SK-N-SH treated with all-trans-retinoic acid at 6 μM for 48 hours (cell line): ENCODE measurements around the gene OCEL1.
"Not testable (repeated sequence)": the region's sequence is repeated elsewhere in the genome, so short reads cannot be mapped to it uniquely, and the experiment has no call there.

Experiments used
- ATAC-seq: fragments of 200-7000 bp; cut with Tn5 transposase; 3 replicates; pipeline ENCODE4 v1.9.1; 2020; ENCODE audit warnings: mild to moderate bottlenecking, moderate library complexity
- ARNTL ChIP-seq: fragments of 450-650 bp; formaldehyde crosslinking; IDR thresholded peaks from 2 replicates; pipeline ENCODE4 v1.5.0; 2020; ENCODE audit warnings: low read depth, mild to moderate bottlenecking, moderate library complexity, borderline replicate concordance
- BACH2 ChIP-seq: fragments of 250-450 bp; sonication (Bioruptor Pico); IDR thresholded peaks from 2 replicates; pipeline ENCODE4 v1.9.0; 2021; ENCODE audit warnings: mild to moderate bottlenecking, borderline replicate concordance
- CSDC2 ChIP-seq: fragments of 250-450 bp; sonication (Bioruptor Pico); IDR thresholded peaks from 2 replicates; pipeline ENCODE4 v1.5.0; 2020; ENCODE audit warnings: mild to moderate bottlenecking, moderate library complexity
- ESRRG ChIP-seq: fragments of 250-450 bp; sonication (Bioruptor Pico); IDR thresholded peaks from 2 replicates; pipeline ENCODE4 v1.6.1; 2021; ENCODE audit warnings: mild to moderate bottlenecking
- RARB ChIP-seq: fragments of 250-450 bp; sonication (Bioruptor Pico); IDR thresholded peaks from 2 replicates; pipeline ENCODE4 v1.8.0; 2021; ENCODE audit warnings: mild to moderate bottlenecking, moderate library complexity
- SNAI2 ChIP-seq: fragments of 250-450 bp; sonication (Bioruptor Pico); IDR thresholded peaks from 2 replicates; pipeline ENCODE4 v1.5.0; 2020; ENCODE audit warnings: mild to moderate bottlenecking, moderate library complexity
- TOX ChIP-seq: fragments of 250-450 bp; sonication (Bioruptor Pico); IDR thresholded peaks from 2 replicates; pipeline ENCODE4 v1.8.0; 2021; ENCODE audit warnings: mild to moderate bottlenecking, moderate library complexity, borderline replicate concordance
- ZFP3 ChIP-seq: fragments of 250-450 bp; sonication (Bioruptor Pico); IDR thresholded peaks from 2 replicates; pipeline ENCODE4 v1.5.0; 2020; ENCODE audit warnings: mild to moderate bottlenecking, moderate library complexity
- TF ChIP-seq, protein P1 (sequence below): fragments of 250-450 bp; sonication (Bioruptor Pico); IDR thresholded peaks from 2 replicates; pipeline ENCODE4 v1.5.0; 2020; ENCODE audit warnings: mild to moderate bottlenecking, moderate library complexity
- TF ChIP-seq, protein P2 (sequence below): fragments of 250-450 bp; sonication (Bioruptor Pico); IDR thresholded peaks from 2 replicates; pipeline ENCODE4 v1.8.0; 2021; ENCODE audit warnings: low read depth, mild to moderate bottlenecking, moderate library complexity, borderline replicate concordance
- TF ChIP-seq, protein P3 (sequence below): fragments of 250-450 bp; sonication (Bioruptor Pico); IDR thresholded peaks from 2 replicates; pipeline ENCODE4 v1.5.1; 2020; ENCODE audit warnings: low read depth, mild to moderate bottlenecking, moderate library complexity
- TF ChIP-seq, protein P4 (sequence below): fragments of 250-450 bp; sonication (Bioruptor Pico); IDR thresholded peaks from 2 replicates; pipeline ENCODE4 v1.5.1; 2021; ENCODE audit warnings: mild to moderate bottlenecking, moderate library complexity

Gene OCEL1

DNA sequence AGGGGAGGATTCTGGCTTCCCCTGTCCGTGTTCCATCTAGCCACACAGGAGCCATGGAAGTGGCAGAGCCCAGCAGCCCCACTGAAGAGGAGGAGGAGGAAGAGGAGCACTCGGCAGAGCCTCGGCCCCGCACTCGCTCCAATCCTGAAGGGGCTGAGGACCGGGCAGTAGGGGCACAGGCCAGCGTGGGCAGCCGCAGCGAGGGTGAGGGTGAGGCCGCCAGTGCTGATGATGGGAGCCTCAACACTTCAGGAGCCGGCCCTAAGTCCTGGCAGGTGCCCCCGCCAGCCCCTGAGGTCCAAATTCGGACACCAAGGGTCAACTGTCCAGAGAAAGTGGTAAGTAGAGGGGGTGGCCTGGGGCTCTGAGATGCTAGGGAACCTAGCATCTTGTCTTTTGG, 42.7 kb downstream of the OCEL1 start:
- ATAC-seq = no peak
- TF ChIP-seq, protein P1, sequence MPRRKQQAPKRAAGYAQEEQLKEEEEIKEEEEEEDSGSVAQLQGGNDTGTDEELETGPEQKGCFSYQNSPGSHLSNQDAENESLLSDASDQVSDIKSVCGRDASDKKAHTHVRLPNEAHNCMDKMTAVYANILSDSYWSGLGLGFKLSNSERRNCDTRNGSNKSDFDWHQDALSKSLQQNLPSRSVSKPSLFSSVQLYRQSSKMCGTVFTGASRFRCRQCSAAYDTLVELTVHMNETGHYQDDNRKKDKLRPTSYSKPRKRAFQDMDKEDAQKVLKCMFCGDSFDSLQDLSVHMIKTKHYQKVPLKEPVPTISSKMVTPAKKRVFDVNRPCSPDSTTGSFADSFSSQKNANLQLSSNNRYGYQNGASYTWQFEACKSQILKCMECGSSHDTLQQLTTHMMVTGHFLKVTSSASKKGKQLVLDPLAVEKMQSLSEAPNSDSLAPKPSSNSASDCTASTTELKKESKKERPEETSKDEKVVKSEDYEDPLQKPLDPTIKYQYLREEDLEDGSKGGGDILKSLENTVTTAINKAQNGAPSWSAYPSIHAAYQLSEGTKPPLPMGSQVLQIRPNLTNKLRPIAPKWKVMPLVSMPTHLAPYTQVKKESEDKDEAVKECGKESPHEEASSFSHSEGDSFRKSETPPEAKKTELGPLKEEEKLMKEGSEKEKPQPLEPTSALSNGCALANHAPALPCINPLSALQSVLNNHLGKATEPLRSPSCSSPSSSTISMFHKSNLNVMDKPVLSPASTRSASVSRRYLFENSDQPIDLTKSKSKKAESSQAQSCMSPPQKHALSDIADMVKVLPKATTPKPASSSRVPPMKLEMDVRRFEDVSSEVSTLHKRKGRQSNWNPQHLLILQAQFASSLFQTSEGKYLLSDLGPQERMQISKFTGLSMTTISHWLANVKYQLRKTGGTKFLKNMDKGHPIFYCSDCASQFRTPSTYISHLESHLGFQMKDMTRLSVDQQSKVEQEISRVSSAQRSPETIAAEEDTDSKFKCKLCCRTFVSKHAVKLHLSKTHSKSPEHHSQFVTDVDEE (CRISPR knock-in tag) = no peak
- TF ChIP-seq, protein P2, sequence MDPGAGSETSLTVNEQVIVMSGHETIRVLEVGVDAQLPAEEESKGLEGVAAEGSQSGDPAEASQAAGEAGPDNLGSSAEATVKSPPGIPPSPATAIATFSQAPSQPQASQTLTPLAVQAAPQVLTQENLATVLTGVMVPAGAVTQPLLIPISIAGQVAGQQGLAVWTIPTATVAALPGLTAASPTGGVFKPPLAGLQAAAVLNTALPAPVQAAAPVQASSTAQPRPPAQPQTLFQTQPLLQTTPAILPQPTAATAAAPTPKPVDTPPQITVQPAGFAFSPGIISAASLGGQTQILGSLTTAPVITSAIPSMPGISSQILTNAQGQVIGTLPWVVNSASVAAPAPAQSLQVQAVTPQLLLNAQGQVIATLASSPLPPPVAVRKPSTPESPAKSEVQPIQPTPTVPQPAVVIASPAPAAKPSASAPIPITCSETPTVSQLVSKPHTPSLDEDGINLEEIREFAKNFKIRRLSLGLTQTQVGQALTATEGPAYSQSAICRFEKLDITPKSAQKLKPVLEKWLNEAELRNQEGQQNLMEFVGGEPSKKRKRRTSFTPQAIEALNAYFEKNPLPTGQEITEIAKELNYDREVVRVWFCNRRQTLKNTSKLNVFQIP (CRISPR knock-in tag) = no peak
- TF ChIP-seq, protein P3, sequence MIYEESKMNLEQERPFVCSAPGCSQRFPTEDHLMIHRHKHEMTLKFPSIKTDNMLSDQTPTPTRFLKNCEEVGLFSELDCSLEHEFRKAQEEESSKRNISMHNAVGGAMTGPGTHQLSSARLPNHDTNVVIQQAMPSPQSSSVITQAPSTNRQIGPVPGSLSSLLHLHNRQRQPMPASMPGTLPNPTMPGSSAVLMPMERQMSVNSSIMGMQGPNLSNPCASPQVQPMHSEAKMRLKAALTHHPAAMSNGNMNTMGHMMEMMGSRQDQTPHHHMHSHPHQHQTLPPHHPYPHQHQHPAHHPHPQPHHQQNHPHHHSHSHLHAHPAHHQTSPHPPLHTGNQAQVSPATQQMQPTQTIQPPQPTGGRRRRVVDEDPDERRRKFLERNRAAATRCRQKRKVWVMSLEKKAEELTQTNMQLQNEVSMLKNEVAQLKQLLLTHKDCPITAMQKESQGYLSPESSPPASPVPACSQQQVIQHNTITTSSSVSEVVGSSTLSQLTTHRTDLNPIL (CRISPR knock-in tag) = no peak
- TF ChIP-seq, protein P4, sequence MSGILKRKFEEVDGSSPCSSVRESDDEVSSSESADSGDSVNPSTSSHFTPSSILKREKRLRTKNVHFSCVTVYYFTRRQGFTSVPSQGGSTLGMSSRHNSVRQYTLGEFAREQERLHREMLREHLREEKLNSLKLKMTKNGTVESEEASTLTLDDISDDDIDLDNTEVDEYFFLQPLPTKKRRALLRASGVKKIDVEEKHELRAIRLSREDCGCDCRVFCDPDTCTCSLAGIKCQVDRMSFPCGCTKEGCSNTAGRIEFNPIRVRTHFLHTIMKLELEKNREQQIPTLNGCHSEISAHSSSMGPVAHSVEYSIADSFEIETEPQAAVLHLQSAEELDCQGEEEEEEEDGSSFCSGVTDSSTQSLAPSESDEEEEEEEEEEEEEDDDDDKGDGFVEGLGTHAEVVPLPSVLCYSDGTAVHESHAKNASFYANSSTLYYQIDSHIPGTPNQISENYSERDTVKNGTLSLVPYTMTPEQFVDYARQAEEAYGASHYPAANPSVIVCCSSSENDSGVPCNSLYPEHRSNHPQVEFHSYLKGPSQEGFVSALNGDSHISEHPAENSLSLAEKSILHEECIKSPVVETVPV (CRISPR knock-in tag) = no peak

DNA sequence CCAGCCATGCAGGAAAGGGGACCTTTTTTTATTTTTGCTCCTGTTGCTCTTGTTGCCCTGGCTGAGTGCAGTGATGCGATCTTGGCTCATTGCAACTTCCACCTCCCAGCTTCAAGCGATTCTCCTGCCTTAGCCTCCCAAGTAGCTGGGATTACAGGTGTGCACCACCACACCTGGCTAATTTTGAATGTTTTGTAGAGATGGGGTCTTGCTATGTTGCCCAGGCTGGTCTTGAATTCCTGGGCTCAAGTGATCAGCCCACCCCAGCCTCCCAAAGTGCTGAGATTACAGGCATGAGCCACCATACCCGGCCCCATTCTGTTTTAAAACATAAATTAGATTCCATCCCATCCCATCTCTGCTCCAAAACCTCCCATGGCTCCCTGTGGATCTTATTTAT, 48.9 kb downstream of the OCEL1 start:
- not testable (repeated sequence) for ATAC-seq

DNA sequence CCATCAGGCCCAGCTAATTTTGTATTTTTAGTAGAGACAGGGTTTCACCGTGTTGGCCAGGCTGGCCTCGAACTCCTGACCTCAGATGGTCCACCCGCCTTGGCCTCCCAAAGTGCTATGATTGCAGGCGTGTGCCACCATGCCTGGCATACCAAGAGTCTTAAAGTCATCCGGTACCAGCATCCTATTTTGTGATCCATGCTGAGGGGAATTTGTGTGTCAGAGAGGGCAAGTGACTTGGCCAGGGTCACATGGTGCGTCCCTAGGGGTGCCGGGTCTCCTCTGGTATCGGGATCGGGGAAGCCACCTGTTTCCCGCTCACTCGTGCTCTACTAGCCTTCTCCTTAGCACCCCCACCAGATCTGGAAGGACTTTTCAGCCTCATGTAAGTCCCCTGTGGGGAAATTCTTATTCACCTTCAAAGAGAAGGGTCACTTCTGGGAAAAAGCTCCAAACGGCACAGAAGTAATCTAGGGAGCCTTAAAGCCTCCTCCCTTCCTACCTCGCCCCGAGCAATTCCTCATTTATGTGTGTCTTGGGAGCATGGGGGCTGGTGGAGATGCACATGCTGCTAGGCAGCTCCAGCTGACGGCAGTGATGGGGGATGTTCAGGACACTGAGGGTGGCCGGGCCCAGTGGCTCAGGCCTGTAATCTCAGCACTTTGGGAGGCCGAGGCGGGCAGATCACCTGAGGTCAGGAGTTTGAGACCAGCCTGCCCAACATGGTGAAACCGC, 49.6 kb downstream of the OCEL1 start:
- no peak for TF ChIP-seq RARB
- TF ChIP-seq ARNTL (CRISPR knock-in tag) = no peak
- TF ChIP-seq, protein P1 (CRISPR knock-in tag) = no peak
- no peak for TF ChIP-seq CSDC2 (CRISPR knock-in tag)
- no peak for TF ChIP-seq ESRRG (CRISPR knock-in tag)
- TF ChIP-seq TOX (CRISPR knock-in tag) = no peak
- no peak for TF ChIP-seq BACH2 (CRISPR knock-in tag)
- no peak for TF ChIP-seq SNAI2 (CRISPR knock-in tag)
- TF ChIP-seq, protein P3 (CRISPR knock-in tag) = no peak
- no peak for TF ChIP-seq ZFP3 (CRISPR knock-in tag)
- no peak for ATAC-seq
